Neural progenitor cell (in vitro differentiated cells): Measurements from ENCODE around the gene ZSWIM5.

Experiments used
- CTCF ChIP-seq: fragments of 200-600 bp; sonication (generic); IDR thresholded peaks from 2 replicates; pipeline ENCODE4 v1.5.1; 2017; ENCODE audit warnings: antibody characterized with exemption, mild to moderate bottlenecking
- EZH2 ChIP-seq: fragments of 200-600 bp; sonication (generic); IDR thresholded peaks from 2 replicates; pipeline ENCODE4 v1.6.1; 2017; ENCODE audit warnings: antibody characterized with exemption, mild to moderate bottlenecking, moderate library complexity
- EZH2phosphoT487 ChIP-seq: fragments of 200-600 bp; sonication (generic); IDR thresholded peaks from 2 replicates; pipeline ENCODE4 v1.6.1; 2017; ENCODE audit warnings: antibody characterized with exemption

- TF ChIP-seq EZH2 (no peak), CTCF (no peak), EZH2phosphoT487 (no peak)
These were observed 189.6 kb downstream of the ZSWIM5 start for GRCh38 chr1:45016767-45017166.
